Tibial nerve (tissue), 3 donors: ENCODE measurements around the gene ZBED4.

ENCODE experiments used
- CTCF ChIP-seq, 5 experiments: fragments of 200-600 bp in 3 of 5; fragments of 450-650 bp in 2 of 5; sonication (generic) in 3 of 5; IDR thresholded peaks; one replicate each; pipeline ENCODE4 v1.5.1; 2016 to 2019; ENCODE audit warnings: antibody characterized with exemption in 5 of 5, mild to moderate bottlenecking in 3 of 5, moderate library complexity in 2 of 5
- POLR2A ChIP-seq, 2 donors: fragments of 450-650 bp; IDR thresholded peaks; one replicate each; pipeline ENCODE4 v1.6.1; 2017; ENCODE audit warnings: antibody characterized with exemption in 2 of 2, mild to moderate bottlenecking in 2 of 2, moderate library complexity in 2 of 2

GRCh38 chr22:49929211-49929979, 75.8 kb downstream of the ZBED4 start:
- TF ChIP-seq CTCF (IDR thresholded peaks at IDR 0.05) (peak; percentile 88 to 99 (median 98)), POLR2A (IDR thresholded peaks at IDR 0.05) (no peak)
